ENCODE data around the gene APOE. TPM values are rescaled to one million over a fixed set of nuclear protein-coding genes. Genes with fewer than 3 reads are reported as not detected.

Gene APOE
- total and polyA plus RNA-seq, 2 of the 13 experiments (the other 11 are each of a cell fraction or from before 2014, with no cell fraction given): 1,328 to 1,470 TPM

GRCh38 chr19:44903602-44904425, 1.8 kb upstream of the APOE start (continued):
- TF ChIP-seq AFF4 (CRISPR knock-in tag; IDR thresholded peaks at IDR 0.05): peak; percentile 41; the same call in 1 of the 2 replicates
- peak; percentile 84 for TF ChIP-seq SKI (IDR thresholded peaks at IDR 0.05; ENCODE audit: partially characterized antibody)
- TF ChIP-seq ZNF18 (CRISPR knock-in tag; IDR thresholded peaks at IDR 0.05; ENCODE audit: insufficient replicate concordance): peak; percentile 85
- no peak for TF ChIP-seq ZNF75D (CRISPR knock-in tag; IDR thresholded peaks at IDR 0.05; ENCODE audit: borderline replicate concordance)
- peak; percentile 67; the same call in 1 of the 2 replicates for TF ChIP-seq ZNF580 (CRISPR knock-in tag; IDR thresholded peaks at IDR 0.05; ENCODE audit: borderline replicate concordance, low read depth)
- peak; percentile 41 for TF ChIP-seq KMT2B (CRISPR knock-in tag; IDR thresholded peaks at IDR 0.05)
- no peak for TF ChIP-seq ZEB1 (IDR thresholded peaks at IDR 0.05; ENCODE audit: insufficient replicate concordance, low read depth)
- no peak; the same call in 1 of the 2 replicates for TF ChIP-seq ZMAT3 (CRISPR knock-in tag; conservative IDR thresholded peaks at IDR 0.05)
- peak; percentile 97 for TF ChIP-seq PAXIP1 (CRISPR knock-in tag; conservative IDR thresholded peaks at IDR 0.05)
- peak; percentile 56 for TF ChIP-seq JARID2 (CRISPR knock-in tag; IDR thresholded peaks at IDR 0.05; ENCODE audit: insufficient replicate concordance)
- no peak for TF ChIP-seq CENPT (CRISPR knock-in tag; IDR thresholded peaks at IDR 0.05; ENCODE audit: low read depth)
- TF ChIP-seq SOX6 (IDR thresholded peaks at IDR 0.05): no peak
- TF ChIP-seq SOX6 (CRISPR knock-in tag; IDR thresholded peaks at IDR 0.05): peak; percentile 65
- no peak for TF ChIP-seq TCF12 (IDR thresholded peaks at IDR 0.05)
- TF ChIP-seq TCF12 (CRISPR knock-in tag; IDR thresholded peaks at IDR 0.05): peak; percentile 73; the same call in 1 of the 2 replicates
- TF ChIP-seq MTA1 (CRISPR knock-in tag; IDR thresholded peaks at IDR 0.05; ENCODE audit: borderline replicate concordance): peak; percentile 99

Measured in HepG2 (cell line).